ENCODE measurements around the gene OR2T12.
"Not testable (repeated sequence)": the region's sequence is repeated elsewhere in the genome, so short reads cannot be mapped to it uniquely, and the experiment has no call there.

Gene OR2T12

GRCh38 chr1:248288391-248288790, 14.8 kb downstream of the OR2T12 start:
- no peak for TF ChIP-seq CTCF (conservative IDR thresholded peaks at IDR 0.05)
- no peak for TF ChIP-seq ZFX (IDR thresholded peaks at IDR 0.05)
- no peak overlapping the region for H3K27ac ChIP-seq

- no peak for TF ChIP-seq CTCF (conservative IDR thresholded peaks at IDR 0.05)
- TF ChIP-seq ZFX (IDR thresholded peaks at IDR 0.05), result no peak
- H3K27ac ChIP-seq, result no peak within 1 kb of the TSS
Observed at GRCh38 chr1:248277876-248278275, 25.3 kb downstream of the OR2T12 start, which contains the start of gene OR2T33. OR2T33 (minus strand) TSS chr1:248277976; CDS start chr1:248273814, 4,162 bp downstream.

- not testable (repeated sequence) for H3K27ac ChIP-seq
Observed at GRCh38 chr1:248273225-248273624, 30.0 kb downstream of the OR2T12 start.

GRCh38 chr1:248268178-248268577, 35.0 kb downstream of the OR2T12 start:
- H3K27ac ChIP-seq, result no peak overlapping the region
- TF ChIP-seq CTCF (conservative IDR thresholded peaks at IDR 0.05) (no peak), ZFX (IDR thresholded peaks at IDR 0.05) (no peak)

- H3K27ac ChIP-seq, result not testable (repeated sequence)
Observed at GRCh38 chr1:248259309-248259708, 43.9 kb downstream of the OR2T12 start.

GRCh38 chr1:248243204-248243603, 60.0 kb downstream of the OR2T12 start:
- TF ChIP-seq CTCF (conservative IDR thresholded peaks at IDR 0.05), result peak; percentile 92
- TF ChIP-seq ZFX (IDR thresholded peaks at IDR 0.05), result no peak
- H3K27ac ChIP-seq, result no peak overlapping the region

Measured in C4-2B (cell line).